Stimulated activated naive CD8-positive, alpha-beta T cell treated with anti-CD3 and anti-CD28 coated beads, Interleukin-15, amount 100 ng/mL, for 72 hours (primary cell): Measurements from ENCODE around the gene PRR33.
A peak's percentile ranks its signal among the peaks of the same experiment; 100 is the strongest.
"Not testable (repeated sequence)": the region's sequence is repeated elsewhere in the genome, so short reads cannot be mapped to it uniquely, and the experiment has no call there.

Source experiments
- ATAC-seq: fragments of 150-1000 bp; cut with Tn5 transposase; 2 replicates; pipeline ENCODE4 v1.10.0; 2021; ENCODE audit warnings: mild to moderate bottlenecking, moderate library complexity
- DNase-seq, 2 donors: peaks; one replicate each; pipeline ENCODE4 v3.0.0; 2021 to 2022
- H3K27ac Mint-ChIP-seq, 2 donors: one replicate each; pipeline ENCODE4 v1.8.0; 2022; ENCODE audit warnings: mild to moderate bottlenecking in 2 of 2, mixed read lengths in 2 of 2, moderate library complexity in 2 of 2
- H3K27me3 Mint-ChIP-seq: one replicate; pipeline ENCODE4 v1.8.0; 2022; ENCODE audit warnings: mixed read lengths
- H3K4me1 Mint-ChIP-seq: one replicate; pipeline ENCODE4 v1.8.0; 2022; ENCODE audit warnings: mild to moderate bottlenecking, mixed read lengths
- H3K4me3 Mint-ChIP-seq, 2 donors: one replicate each; pipeline ENCODE4 v1.8.0; 2022; ENCODE audit warnings: mild to moderate bottlenecking in 2 of 2, mixed read lengths in 2 of 2, moderate library complexity in 1 of 2
- H3K9me3 Mint-ChIP-seq, 2 donors: one replicate each; pipeline ENCODE4 v1.8.0; 2022; ENCODE audit warnings: mixed read lengths in 2 of 2

Gene PRR33

DNA sequence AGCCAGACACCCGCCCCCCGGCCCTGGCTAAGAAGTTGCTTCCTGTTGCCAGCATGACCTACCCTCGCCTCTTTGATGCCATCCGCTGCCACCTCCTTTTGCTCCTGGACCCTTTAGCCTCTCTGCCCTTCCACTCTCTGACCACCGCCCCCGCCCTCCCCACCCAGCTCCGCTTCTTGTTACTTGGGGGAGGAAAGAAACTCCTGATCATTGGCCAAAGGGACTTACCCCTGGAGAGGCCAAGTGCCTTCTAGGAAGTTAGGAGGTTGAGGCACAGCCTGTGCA, at the start of gene PRR33:
PRR33 (minus strand) TSS at position 65 of the 285 bp plus-strand sequence. CDS start 1,311 bp downstream, outside the sequence.
- Mint-ChIP-seq H3K27me3 (peaks cover 13% of the 10 kb centered on the region), H3K4me1 (peaks cover 68% of the 10 kb centered on the region), H3K9me3 (peaks cover 5 to 10% of the 10 kb centered on the region in 2 donors), H3K4me3 (peak within 1 kb of the TSS; percentile 74 to 82), H3K27ac (peak within 1 kb of the TSS; percentile 74 to 94)
- ATAC-seq: no peak
- DNase-seq: no peak

DNA sequence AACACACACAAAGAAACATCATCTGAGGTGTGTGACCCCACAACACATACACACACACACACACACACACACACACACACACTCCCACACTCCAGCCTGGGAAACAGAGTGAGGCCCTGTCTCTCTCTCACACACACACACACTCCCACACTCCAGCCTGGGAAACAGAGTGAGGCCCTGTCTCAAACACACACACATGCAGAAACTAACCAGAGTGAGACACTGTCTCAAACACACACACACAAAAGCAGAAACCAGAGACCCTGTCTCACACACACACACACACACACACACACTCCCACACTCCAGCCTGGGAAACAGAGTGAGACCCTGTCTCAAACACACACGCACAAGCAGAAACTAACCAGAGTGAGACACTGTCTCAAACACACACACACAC, 48.1 kb upstream of the PRR33 start:
- H3K27me3 Mint-ChIP-seq, H3K4me3 Mint-ChIP-seq, ATAC-seq, H3K4me1 Mint-ChIP-seq, DNase-seq, H3K9me3 Mint-ChIP-seq: not testable (repeated sequence)
- H3K27ac Mint-ChIP-seq: peak overlapping the region in 1 of 2 donors; percentile 79

- ATAC-seq (peak; percentile 44), DNase-seq (no peak)
- peak overlapping the region; percentile 20 to 29 for H3K27ac Mint-ChIP-seq
Measured at GRCh38 chr11:1939006-1939625, 47.4 kb upstream of the PRR33 start.

GRCh38 chr11:1938343-1939005, 46.8 kb upstream of the PRR33 start:
- no peaks in the 10 kb centered on the region for H3K9me3 Mint-ChIP-seq
- no peak overlapping the region for H3K27ac Mint-ChIP-seq
- peak overlapping the region in 1 of 2 donors; percentile 66 for H3K4me3 Mint-ChIP-seq

More at GRCh38 chr11:1939006-1939625, 47.4 kb upstream of the PRR33 start:
- Mint-ChIP-seq H3K4me1 (peaks cover 8% of the 10 kb centered on the region), H3K9me3 (no peaks in the 10 kb centered on the region), H3K4me3 (peak overlapping the region; percentile 45 to 66), H3K27me3 (no peaks in the 10 kb centered on the region)

GRCh38 chr11:1937616-1938342, 46.1 kb upstream of the PRR33 start:
- no peak for DNase-seq
- ATAC-seq: no peak
- H3K9me3 Mint-ChIP-seq: no peaks in the 10 kb centered on the region
- H3K27ac Mint-ChIP-seq: no peak overlapping the region
- H3K4me1 Mint-ChIP-seq: peaks cover 8% of the 10 kb centered on the region
- H3K27me3 Mint-ChIP-seq: no peaks in the 10 kb centered on the region
- H3K4me3 Mint-ChIP-seq: no peak overlapping the region

More at GRCh38 chr11:1938343-1939005, 46.8 kb upstream of the PRR33 start:
- H3K27me3 Mint-ChIP-seq: no peaks in the 10 kb centered on the region
- ATAC-seq (peak; percentile 5), DNase-seq (no peak)
- peaks cover 8% of the 10 kb centered on the region for H3K4me1 Mint-ChIP-seq

- no peak overlapping the region for H3K4me3 Mint-ChIP-seq
- H3K27me3 Mint-ChIP-seq: peaks cover 2% of the 10 kb centered on the region
- no peaks in the 10 kb centered on the region for H3K9me3 Mint-ChIP-seq
- H3K27ac Mint-ChIP-seq: no peak overlapping the region
- ATAC-seq (peak; percentile 3), DNase-seq (no peak)
- H3K4me1 Mint-ChIP-seq: peaks cover 8% of the 10 kb centered on the region
Measured at GRCh38 chr11:1936781-1937615, 45.3 kb upstream of the PRR33 start.

GRCh38 chr11:1936072-1936780, 44.5 kb upstream of the PRR33 start:
- Mint-ChIP-seq H3K9me3 (no peaks in the 10 kb centered on the region), H3K27me3 (peaks cover 7% of the 10 kb centered on the region), H3K4me1 (peaks cover 8% of the 10 kb centered on the region), H3K4me3 (no peak overlapping the region), H3K27ac (no peak overlapping the region)
- ATAC-seq: no peak
- DNase-seq: no peak

GRCh38 chr11:1935156-1936071, 43.7 kb upstream of the PRR33 start:
- Mint-ChIP-seq H3K9me3 (no peaks in the 10 kb centered on the region), H3K27me3 (peaks cover 7% of the 10 kb centered on the region), H3K4me3 (no peak overlapping the region), H3K4me1 (peaks cover 8% of the 10 kb centered on the region), H3K27ac (no peak overlapping the region)
- DNase-seq: no peak
- ATAC-seq: no peak

DNA sequence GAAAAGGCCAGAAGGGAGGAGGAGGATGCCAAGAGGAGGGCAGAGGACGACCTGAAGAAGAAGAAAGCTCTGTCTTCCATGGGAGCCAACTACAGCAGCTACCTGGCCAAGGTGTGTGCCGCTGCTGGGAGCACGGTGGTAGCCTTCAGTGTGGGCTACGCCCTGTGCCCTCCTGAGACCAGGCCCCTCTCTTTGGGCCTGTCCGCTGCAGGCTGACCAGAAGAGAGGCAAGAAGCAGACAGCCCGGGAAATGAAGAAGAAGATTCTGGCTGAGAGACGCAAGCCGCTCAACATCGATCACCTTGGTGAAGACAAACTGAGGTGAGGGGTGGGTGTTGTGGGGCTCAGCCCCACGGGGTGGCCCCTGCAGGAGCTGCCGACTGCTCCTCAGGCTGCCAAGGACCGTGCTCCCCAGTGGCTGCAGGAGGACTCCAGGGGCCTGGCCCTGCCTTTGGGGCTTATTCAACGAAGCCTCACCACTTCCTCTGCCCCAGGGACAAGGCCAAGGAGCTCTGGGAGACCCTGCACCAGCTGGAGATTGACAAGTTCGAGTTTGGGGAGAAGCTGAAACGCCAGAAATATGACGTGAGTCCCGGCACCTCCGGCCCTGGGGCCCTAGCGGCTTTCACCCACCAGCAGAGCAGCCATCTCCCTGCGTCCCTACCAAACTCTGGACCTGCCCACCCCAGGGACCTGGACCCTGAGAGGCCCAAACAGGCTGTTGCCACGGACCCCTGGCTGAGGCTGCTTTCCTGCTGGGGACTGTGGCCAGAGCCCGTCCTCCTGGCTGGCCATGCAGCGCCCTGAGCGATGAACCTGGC, 42.9 kb upstream of the PRR33 start:
- H3K4me3 Mint-ChIP-seq: no peak overlapping the region
- DNase-seq (no peak), ATAC-seq (no peak)
- H3K27ac Mint-ChIP-seq: no peak overlapping the region
- H3K4me1 Mint-ChIP-seq: peaks cover 13% of the 10 kb centered on the region
- H3K9me3 Mint-ChIP-seq: no peaks in the 10 kb centered on the region
- peaks cover 7% of the 10 kb centered on the region for H3K27me3 Mint-ChIP-seq

GRCh38 chr11:1933416-1934334, 42.0 kb upstream of the PRR33 start:
- H3K27ac Mint-ChIP-seq: peak overlapping the region in 1 of 2 donors; percentile 4
- H3K4me3 Mint-ChIP-seq: no peak overlapping the region
- no peaks in the 10 kb centered on the region for H3K9me3 Mint-ChIP-seq
- H3K27me3 Mint-ChIP-seq: peaks cover 7% of the 10 kb centered on the region
- ATAC-seq: no peak
- DNase-seq: no peak
- H3K4me1 Mint-ChIP-seq: peaks cover 6% of the 10 kb centered on the region

DNA sequence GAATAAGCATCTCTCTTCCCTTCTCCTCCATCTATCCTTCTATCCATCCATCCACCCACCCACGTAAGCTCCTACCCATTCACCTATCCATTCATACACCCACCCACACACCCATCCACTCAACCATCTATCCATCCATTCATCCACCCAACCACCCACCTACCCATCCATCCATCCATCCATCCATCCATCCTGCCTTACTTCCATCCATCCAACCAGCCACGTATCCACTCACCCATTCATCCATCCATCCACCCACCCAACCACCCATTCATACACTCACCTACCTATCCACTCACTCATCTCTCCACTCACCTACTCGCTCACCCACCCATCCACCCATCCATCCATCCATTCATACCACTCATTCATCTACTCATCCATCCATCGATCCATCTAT, 41.0 kb upstream of the PRR33 start:
- H3K27ac Mint-ChIP-seq: no peak overlapping the region
- H3K4me1 Mint-ChIP-seq: peaks cover 6% of the 10 kb centered on the region
- DNase-seq (no peak), ATAC-seq (no peak)
- no peak overlapping the region for H3K4me3 Mint-ChIP-seq
- H3K27me3 Mint-ChIP-seq: peaks cover 7% of the 10 kb centered on the region
- H3K9me3 Mint-ChIP-seq: no peaks in the 10 kb centered on the region

DNA sequence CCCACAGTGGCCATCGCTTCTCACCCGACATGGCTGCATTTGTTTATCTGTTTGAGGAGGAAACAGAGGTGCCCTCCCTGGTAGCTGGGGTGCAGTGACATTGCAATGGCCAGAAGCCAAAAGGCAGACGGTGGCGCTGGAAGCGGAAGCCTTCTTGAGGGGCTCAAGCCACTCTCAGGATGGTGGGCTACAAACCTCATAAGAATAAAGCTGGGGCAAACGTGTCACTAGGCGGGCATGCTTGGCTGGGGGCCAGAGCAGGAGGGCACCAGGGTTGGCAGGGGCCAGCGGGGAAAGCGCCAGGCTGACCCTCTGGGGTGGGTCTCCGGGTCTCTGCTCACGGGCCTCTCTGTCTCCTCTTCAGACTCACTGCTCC, 40.4 kb upstream of the PRR33 start:
- no peaks in the 10 kb centered on the region for H3K9me3 Mint-ChIP-seq
- H3K27me3 Mint-ChIP-seq: peaks cover 7% of the 10 kb centered on the region
- H3K4me1 Mint-ChIP-seq: peaks cover 6% of the 10 kb centered on the region
- H3K27ac Mint-ChIP-seq: no peak overlapping the region
- DNase-seq (no peak), ATAC-seq (no peak)
- no peak overlapping the region for H3K4me3 Mint-ChIP-seq
